ENCODE data around the gene MAGI1. TPM values are rescaled to one million over a fixed set of nuclear protein-coding genes. Genes with fewer than 3 reads are reported as not detected.

MAGI1 gene
- total RNA-seq, 1 donor from 2014 or later: 49.8 TPM

GRCh38 chr3:65925254-65925954 lies 113.3 kb downstream of the MAGI1 start:
- no peaks in the 10 kb centered on the region for H3K9me3 Mint-ChIP-seq
- DNase-seq (ENCODE audit: low read depth, low spot score): no peak
- H3K27ac Mint-ChIP-seq (ENCODE audit: unreplicated experiment): no peak overlapping the region

GRCh38 chr3:65924762-65925161 lies 114.0 kb downstream of the MAGI1 start:
- no peak overlapping the region for H3K27ac Mint-ChIP-seq (ENCODE audit: unreplicated experiment)
- no peak for DNase-seq (ENCODE audit: low read depth, low spot score)

More at GRCh38 chr3:65925254-65925954, 113.3 kb downstream of the MAGI1 start:
- Mint-ChIP-seq H3K4me3 (no peak overlapping the region), H3K27me3 (ENCODE audit: low read depth) (no peaks in the 10 kb centered on the region), H3K36me3 (ENCODE audit: low read depth) (no peaks in the 10 kb centered on the region), H3K4me1 (peaks cover 4% of the 10 kb centered on the region)
- no peak for TF ChIP-seq CTCF (conservative IDR thresholded peaks at IDR 0.05)

DNA sequence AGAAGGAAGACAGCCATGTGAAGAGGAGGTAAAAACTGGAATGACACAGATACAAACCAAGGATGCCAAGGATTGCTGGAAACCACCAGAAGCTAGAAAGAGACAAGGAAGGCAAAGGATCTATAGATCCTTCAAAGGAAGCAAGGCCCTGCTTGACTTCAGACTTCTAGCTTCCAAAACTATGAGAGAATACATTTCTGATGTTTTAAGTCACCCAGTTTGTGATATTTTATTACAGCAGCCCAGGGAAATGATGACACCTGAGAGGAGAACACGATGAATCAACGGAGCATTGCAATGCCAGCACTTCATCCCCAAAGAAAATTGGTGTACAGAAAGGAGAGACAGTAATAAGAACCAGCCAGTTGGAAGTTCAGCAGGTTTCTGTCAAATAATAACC lies 116.3 kb downstream of the MAGI1 start:
- no peaks in the 10 kb centered on the region for H3K27me3 Mint-ChIP-seq (ENCODE audit: low read depth)
- TF ChIP-seq CTCF (conservative IDR thresholded peaks at IDR 0.05): no peak
- H3K27ac Mint-ChIP-seq (ENCODE audit: unreplicated experiment): no peak overlapping the region
- H3K9me3 Mint-ChIP-seq: peaks cover 4% of the 10 kb centered on the region
- H3K4me3 Mint-ChIP-seq: no peak overlapping the region
- peaks cover 1% of the 10 kb centered on the region for H3K36me3 Mint-ChIP-seq (ENCODE audit: low read depth)
- DNase-seq (ENCODE audit: low read depth, low spot score): no peak
- H3K4me1 Mint-ChIP-seq: peaks cover 4% of the 10 kb centered on the region

More at GRCh38 chr3:65924762-65925161, 114.0 kb downstream of the MAGI1 start:
- Mint-ChIP-seq H3K9me3 (no peaks in the 10 kb centered on the region), H3K27me3 (ENCODE audit: low read depth) (no peaks in the 10 kb centered on the region), H3K36me3 (ENCODE audit: low read depth) (no peaks in the 10 kb centered on the region), H3K4me3 (no peak overlapping the region), H3K4me1 (peaks cover 6% of the 10 kb centered on the region)
- TF ChIP-seq CTCF (conservative IDR thresholded peaks at IDR 0.05): no peak

DNA sequence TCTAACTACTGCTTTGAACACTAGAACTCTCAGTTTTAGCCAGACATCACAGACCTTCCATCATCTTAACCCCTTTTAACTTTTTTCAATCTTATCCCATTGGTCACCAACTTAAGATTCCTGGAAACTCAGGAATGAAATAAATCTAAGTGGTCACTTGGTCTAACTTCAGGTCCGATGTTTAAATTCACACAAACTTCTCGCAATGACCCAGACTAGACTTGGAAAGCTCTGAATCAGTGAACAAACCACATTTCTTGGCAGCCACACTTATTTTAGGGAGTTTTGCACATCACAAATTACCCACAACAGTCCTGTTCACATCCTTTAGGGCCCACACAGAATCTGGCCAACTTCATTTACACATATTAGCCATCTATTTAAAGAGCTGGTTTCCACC lies 118.9 kb downstream of the MAGI1 start:
- Mint-ChIP-seq H3K4me3 (no peak overlapping the region), H3K9me3 (peaks cover 7% of the 10 kb centered on the region), H3K27me3 (ENCODE audit: low read depth) (no peaks in the 10 kb centered on the region), H3K36me3 (ENCODE audit: low read depth) (peaks cover 2% of the 10 kb centered on the region), H3K27ac (ENCODE audit: unreplicated experiment) (no peak overlapping the region), H3K4me1 (peaks cover 4% of the 10 kb centered on the region)
- no peak for TF ChIP-seq CTCF (conservative IDR thresholded peaks at IDR 0.05)
- no peak for DNase-seq (ENCODE audit: low read depth, low spot score)

GRCh38 chr3:65915477-65915876 lies 123.2 kb downstream of the MAGI1 start:
- TF ChIP-seq CTCF (conservative IDR thresholded peaks at IDR 0.05): no peak
- peaks cover 11% of the 10 kb centered on the region for H3K4me1 Mint-ChIP-seq
- H3K9me3 Mint-ChIP-seq: peaks cover 7% of the 10 kb centered on the region
- H3K27me3 Mint-ChIP-seq (ENCODE audit: low read depth): no peaks in the 10 kb centered on the region
- no peak overlapping the region for H3K27ac Mint-ChIP-seq (ENCODE audit: unreplicated experiment)
- H3K36me3 Mint-ChIP-seq (ENCODE audit: low read depth): peaks cover 2% of the 10 kb centered on the region
- no peak overlapping the region for H3K4me3 Mint-ChIP-seq
- no peak for DNase-seq (ENCODE audit: low read depth, low spot score)

Data from neural crest cell (in vitro differentiated cells).